ENCODE measurements around the gene PAWR. TPM values are rescaled to one million over a fixed set of nuclear protein-coding genes. Genes with fewer than 3 reads are reported as not detected.

PAWR gene
- total RNA-seq, 1 experiment from 2014 or later, result 106 TPM

- TF ChIP-seq, protein P1, sequence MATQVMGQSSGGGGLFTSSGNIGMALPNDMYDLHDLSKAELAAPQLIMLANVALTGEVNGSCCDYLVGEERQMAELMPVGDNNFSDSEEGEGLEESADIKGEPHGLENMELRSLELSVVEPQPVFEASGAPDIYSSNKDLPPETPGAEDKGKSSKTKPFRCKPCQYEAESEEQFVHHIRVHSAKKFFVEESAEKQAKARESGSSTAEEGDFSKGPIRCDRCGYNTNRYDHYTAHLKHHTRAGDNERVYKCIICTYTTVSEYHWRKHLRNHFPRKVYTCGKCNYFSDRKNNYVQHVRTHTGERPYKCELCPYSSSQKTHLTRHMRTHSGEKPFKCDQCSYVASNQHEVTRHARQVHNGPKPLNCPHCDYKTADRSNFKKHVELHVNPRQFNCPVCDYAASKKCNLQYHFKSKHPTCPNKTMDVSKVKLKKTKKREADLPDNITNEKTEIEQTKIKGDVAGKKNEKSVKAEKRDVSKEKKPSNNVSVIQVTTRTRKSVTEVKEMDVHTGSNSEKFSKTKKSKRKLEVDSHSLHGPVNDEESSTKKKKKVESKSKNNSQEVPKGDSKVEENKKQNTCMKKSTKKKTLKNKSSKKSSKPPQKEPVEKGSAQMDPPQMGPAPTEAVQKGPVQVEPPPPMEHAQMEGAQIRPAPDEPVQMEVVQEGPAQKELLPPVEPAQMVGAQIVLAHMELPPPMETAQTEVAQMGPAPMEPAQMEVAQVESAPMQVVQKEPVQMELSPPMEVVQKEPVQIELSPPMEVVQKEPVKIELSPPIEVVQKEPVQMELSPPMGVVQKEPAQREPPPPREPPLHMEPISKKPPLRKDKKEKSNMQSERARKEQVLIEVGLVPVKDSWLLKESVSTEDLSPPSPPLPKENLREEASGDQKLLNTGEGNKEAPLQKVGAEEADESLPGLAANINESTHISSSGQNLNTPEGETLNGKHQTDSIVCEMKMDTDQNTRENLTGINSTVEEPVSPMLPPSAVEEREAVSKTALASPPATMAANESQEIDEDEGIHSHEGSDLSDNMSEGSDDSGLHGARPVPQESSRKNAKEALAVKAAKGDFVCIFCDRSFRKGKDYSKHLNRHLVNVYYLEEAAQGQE (IDR thresholded peaks at IDR 0.05; ENCODE audit: low read depth), result no peak
- TF ChIP-seq, protein P2, sequence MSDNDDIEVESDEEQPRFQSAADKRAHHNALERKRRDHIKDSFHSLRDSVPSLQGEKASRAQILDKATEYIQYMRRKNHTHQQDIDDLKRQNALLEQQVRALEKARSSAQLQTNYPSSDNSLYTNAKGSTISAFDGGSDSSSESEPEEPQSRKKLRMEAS (IDR thresholded peaks at IDR 0.05), result no peak
- TF ChIP-seq POLR2AphosphoS5 (IDR thresholded peaks at IDR 0.05; ENCODE audit: low read depth, low read length) (no peak), SIN3A (IDR thresholded peaks at IDR 0.05; ENCODE audit: low read depth) (peak; percentile 19; the same call in 1 of the 2 replicates)
- TF ChIP-seq, protein P3, sequence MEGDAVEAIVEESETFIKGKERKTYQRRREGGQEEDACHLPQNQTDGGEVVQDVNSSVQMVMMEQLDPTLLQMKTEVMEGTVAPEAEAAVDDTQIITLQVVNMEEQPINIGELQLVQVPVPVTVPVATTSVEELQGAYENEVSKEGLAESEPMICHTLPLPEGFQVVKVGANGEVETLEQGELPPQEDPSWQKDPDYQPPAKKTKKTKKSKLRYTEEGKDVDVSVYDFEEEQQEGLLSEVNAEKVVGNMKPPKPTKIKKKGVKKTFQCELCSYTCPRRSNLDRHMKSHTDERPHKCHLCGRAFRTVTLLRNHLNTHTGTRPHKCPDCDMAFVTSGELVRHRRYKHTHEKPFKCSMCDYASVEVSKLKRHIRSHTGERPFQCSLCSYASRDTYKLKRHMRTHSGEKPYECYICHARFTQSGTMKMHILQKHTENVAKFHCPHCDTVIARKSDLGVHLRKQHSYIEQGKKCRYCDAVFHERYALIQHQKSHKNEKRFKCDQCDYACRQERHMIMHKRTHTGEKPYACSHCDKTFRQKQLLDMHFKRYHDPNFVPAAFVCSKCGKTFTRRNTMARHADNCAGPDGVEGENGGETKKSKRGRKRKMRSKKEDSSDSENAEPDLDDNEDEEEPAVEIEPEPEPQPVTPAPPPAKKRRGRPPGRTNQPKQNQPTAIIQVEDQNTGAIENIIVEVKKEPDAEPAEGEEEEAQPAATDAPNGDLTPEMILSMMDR (IDR thresholded peaks at IDR 0.05 in 2 of 3, conservative IDR thresholded peaks at IDR 0.05 in 1 of 3; ENCODE audit: borderline replicate concordance in 1 of 3, insufficient read depth in 1 of 3, low read depth in 2 of 3, low read length in 2 of 3), result peak; percentile 52 to 78 (median 70); a peak in 5 of 6 replicates
These were observed 142.8 kb downstream of the PAWR start (continued) for GRCh38 chr12:79547735-79548609.
